GM12891 (cell line): Measurements from ENCODE around the gene POLDIP2.

Experiments used
- DNase-seq: peaks from one replicate; pipeline ENCODE4 v3.0.0; 2011; ENCODE audit warnings: low spot score; ENCODE audit not compliant: insufficient read length
- FAIRE-seq: peaks from 2 replicates; lab custom pipeline; 2011; peaks lifted over from hg19 to GRCh38; lab: Jason Lieb, UNC
- PAX5 ChIP-seq: IDR thresholded peaks from 2 replicates; pipeline ENCODE4 v1.6.1; 2011; ENCODE audit warnings: low read length, moderate library complexity, mild to moderate bottlenecking; ENCODE audit not compliant: insufficient read depth, severe bottlenecking
- POLR2A ChIP-seq: IDR thresholded peaks from 2 replicates; pipeline ENCODE4 v1.6.1; 2011; ENCODE audit warnings: low read depth, low read length, control low read depth
- POLR2AphosphoS5 ChIP-seq: IDR thresholded peaks from 2 replicates; pipeline ENCODE4 v1.6.1; 2011; ENCODE audit warnings: low read depth, low read length, control low read depth
- POU2F2 ChIP-seq: IDR thresholded peaks from 2 replicates; pipeline ENCODE4 v1.6.1; 2011; ENCODE audit warnings: low read depth, mild to moderate bottlenecking, control low read depth, low read length, moderate library complexity
- SPI1 ChIP-seq: IDR thresholded peaks from 2 replicates; pipeline ENCODE4 v1.6.1; 2011; ENCODE audit warnings: low read depth, low read length, control low read depth
- TAF1 ChIP-seq: IDR thresholded peaks from 2 replicates; pipeline ENCODE4 v1.6.1; 2011; ENCODE audit warnings: low read depth, low read length, control low read depth

The POLDIP2 gene

DNA sequence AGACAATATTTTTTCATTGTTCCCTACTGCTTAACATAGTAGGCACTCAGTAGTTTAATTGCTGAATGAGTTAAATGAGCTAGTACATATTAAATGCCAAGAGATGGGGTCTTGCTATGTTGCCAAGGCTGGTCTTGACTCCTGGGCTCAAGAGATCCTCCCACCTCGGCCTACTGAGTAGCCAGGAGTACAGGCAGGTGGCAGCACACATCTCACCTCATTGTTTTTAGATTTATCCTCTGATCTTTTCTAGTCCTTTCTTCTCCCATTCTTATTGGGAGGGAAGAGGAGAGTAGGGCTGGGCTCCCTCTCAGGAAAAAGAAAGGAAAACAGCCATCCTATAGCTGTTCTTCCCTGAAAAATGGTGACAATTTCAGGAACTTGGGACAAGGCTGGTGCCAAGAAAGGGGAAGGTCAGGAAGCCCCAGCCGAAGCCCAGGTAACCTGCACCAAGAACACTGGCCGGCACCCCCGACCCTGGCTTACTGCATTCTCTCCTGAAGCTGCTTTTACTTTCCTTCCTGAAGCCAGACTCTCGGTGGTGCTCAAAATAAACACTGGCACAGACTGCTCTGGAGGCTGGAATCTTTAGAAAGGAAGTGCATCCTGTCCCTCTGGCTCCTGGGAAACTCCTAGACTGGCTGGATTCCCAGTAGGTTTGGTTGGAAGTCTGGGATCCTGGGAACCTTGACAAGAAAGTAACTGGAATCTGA lies 19.1 kb downstream of the POLDIP2 start:
- FAIRE-seq (no peak), DNase-seq (no peak)
- TF ChIP-seq TAF1: no peak
- no peak for TF ChIP-seq POLR2AphosphoS5
- TF ChIP-seq SPI1: no peak
- no peak for TF ChIP-seq POU2F2
- TF ChIP-seq PAX5: no peak
- TF ChIP-seq POLR2A: no peak

DNA sequence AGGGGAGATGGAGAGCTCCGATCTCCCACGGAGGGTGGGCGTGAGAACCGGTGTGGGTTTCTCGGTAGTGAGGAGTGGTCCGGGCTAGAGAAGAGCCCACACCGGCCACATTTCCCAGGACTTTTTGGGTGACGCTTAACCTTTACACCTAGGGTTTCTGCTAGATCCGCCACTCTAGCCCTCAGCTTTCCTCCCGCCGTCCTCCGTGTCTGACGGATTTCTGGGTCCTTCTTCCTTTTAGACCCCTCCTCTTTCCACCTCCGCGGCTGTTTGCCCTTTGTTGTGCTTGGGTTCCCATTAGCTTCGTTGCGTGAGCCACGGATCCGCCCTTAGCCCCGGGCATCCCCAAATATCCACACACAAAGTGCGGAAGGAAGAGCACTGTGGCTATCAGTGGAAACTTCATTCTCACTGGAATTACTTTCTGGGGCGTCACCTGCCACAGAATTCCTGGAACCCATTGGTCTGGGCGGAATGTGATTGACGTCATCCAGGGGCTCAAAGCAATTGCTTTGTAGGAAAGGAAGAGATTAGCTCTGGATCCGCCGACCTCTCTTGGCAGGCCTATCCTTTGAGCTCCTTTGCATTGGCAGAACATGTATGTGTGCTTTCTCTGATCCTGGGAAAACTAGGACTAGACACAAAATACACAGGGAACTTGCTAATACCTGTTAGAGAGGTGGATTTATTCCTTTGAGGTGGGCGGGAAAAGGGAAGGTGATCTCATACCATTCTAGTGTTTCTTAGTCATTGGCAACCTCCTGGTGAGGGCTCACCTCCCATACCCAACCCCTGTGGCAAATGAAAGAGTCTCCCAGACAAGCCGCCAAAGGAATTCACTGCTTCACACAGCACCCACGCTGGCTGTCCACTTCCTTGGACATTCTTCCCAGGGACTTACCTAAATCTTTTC lies 21.1 kb downstream of the POLDIP2 start:
- no peak for FAIRE-seq
- TF ChIP-seq SPI1 (no peak), POU2F2 (no peak), TAF1 (no peak), POLR2A (no peak), PAX5 (no peak), POLR2AphosphoS5 (no peak)
- no peak for DNase-seq

DNA sequence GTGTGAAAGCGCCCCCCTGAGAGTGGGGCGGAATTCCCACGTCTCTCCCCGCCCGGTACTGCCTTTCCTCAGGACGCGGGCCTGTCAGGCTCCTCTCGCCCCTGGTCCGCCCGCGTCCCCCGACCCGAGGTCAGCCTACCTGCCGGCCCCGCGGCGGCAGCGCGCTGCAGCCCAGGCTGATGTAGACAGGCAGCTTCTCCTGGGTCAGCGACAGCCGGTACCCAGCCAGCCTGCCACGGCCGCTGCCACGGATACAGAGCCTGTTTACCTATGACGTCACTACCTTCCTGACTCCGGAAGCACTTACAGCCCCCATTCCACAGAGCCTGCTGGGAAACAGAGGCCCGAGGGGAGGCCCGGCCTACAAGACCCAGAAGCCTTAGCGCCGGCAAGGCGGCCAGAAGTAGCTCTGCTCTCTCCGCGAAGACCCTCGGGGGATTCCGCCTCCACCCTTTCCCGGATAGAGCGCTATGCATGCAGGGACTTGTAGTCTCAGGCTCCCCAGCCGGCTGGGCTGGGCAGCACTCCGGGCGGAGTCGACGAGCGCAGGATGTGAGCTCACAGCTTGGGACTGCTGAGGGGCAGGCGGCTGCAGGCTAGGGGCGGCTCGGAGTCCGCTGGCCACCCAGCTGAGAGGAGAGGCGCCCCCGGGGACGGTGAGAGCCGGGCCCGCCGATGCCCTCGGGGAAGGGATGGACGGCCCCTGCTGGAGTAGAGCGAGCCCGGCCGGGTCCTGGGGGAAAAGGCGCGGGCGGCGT lies 21.9 kb downstream of the POLDIP2 start, which contains the start of the genes IFT20 and TNFAIP1:
Gene IFT20 (minus strand): TSS at position 272 of the 758 bp plus-strand sequence. CDS start 3,487 bp downstream, outside the sequence.
Gene TNFAIP1 (plus strand): TSS at position 561 of the 758 bp plus-strand sequence. CDS start 3,761 bp downstream, outside the sequence.
- FAIRE-seq (peak; percentile 98), DNase-seq (peak; percentile 98)
- 0 out of 2 replicates have a peak, but pooled peaks have one; percentile 45 for TF ChIP-seq POLR2AphosphoS5
- no peak for TF ChIP-seq PAX5
- peak; percentile 80; the same call in 1 of the 2 replicates for TF ChIP-seq POU2F2

DNA sequence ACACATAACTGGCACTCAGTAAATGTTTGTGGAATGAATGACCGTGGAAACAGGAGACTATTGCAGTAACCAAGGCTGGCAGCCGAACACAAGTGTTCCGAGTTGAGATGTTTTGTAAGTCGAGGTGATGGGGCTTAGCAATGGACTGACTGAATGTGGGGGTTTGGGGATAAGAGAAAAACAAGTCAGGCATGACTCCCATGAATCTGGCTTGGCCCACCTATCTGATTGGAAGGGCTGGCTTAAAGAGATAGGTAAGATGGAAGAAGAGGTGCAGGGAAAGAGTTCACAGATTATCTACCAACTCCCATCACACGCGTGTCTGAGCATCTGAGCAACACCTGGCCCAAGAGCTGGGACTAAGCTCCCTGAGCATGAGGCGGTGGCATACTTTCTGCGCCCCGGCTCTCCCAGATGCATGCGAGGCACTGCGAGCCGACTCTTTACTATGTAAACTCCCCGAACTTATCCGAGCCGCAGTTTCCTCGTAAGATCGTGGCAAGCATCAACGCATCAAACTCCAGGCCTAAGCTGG lies 22.6 kb downstream of the POLDIP2 start:
- no peak for FAIRE-seq
- DNase-seq: no peak
- TF ChIP-seq TAF1 (no peak), POLR2AphosphoS5 (no peak), POU2F2 (no peak), PAX5 (no peak), SPI1 (no peak), POLR2A (no peak)

DNA sequence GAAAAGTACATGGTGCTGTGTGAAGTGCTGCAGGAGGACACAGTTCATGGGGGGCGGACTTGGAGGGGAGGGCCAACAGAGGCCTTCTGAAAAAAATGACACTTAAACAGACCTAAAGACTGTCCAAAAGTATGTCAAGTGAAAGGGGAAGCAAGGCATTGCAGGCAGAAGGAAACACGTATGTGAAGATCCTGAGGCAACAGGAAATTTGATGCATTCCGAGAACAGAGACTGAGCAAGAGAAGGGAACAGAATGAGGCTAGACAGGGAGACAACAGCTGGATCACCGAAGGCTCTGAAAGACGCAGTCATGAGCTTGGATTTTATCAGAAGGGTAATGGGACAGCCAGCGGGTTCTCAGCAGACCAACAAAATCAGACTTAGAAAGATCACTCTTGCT lies 23.2 kb downstream of the POLDIP2 start:
- TF ChIP-seq POLR2AphosphoS5: no peak
- TF ChIP-seq POLR2A: no peak
- no peak for TF ChIP-seq POU2F2
- TF ChIP-seq SPI1: no peak
- no peak for TF ChIP-seq TAF1
- TF ChIP-seq PAX5: no peak
- DNase-seq: no peak
- no peak for FAIRE-seq

DNA sequence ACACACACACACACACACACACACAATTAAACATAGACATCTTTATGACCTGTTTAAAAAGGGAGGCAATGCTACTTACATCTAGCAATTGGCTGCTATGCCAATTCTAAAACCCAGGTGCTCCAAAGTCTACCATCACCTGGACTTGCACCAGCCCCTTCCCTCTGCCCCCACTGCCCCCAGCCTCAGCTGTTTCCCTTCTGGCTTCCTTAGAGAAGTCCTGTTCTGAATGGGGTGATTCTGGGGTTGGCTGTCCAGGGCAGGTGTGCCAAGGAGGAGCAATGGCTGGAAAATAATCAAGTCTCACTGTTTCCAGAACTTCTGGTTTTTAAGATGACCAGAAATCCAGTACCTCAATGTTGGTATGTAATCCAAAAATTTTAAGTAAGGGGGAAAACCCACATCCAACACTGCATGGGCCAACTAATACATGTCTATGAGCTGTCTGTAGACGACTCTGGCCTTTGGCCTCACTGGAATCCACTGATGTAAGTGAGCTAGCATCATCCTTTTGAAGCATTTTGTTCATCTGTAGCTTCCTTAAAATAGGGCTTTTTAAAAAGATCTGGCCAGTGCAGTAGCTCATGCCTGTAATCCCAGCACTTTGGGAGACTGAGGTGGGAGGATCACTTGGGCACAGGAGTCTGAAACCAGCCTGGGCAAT lies 24.1 kb downstream of the POLDIP2 start:
- TF ChIP-seq POLR2A (no peak), POU2F2 (no peak), SPI1 (no peak), PAX5 (no peak), TAF1 (no peak), POLR2AphosphoS5 (no peak)
- DNase-seq (no peak), FAIRE-seq (no peak)

DNA sequence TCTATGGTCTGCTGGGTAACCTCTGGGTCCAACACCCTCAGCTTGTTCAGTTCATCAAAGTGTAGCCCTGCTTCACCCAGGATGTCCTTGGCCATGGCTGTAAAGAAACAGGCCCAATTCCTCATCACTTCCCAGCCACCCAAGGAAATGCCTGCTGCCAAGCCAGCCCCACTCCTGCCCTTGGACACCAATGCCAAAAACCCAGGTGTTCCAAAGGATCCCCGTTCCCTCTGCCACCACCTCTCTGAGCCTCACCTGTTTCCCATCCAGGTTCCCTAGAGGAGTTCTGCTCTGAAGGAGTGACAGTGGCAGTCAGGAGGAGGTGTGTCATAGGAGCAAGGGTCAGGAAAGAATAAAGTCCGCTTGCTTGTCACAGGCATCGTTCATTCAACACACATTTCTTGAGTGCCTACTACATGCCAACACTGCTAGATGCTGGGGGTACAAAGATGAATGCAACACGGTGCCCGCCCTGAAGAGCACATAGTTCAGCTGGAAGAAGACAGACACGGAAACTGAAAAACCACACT lies 25.4 kb downstream of the POLDIP2 start:
- DNase-seq: no peak
- no peak for FAIRE-seq

DNA sequence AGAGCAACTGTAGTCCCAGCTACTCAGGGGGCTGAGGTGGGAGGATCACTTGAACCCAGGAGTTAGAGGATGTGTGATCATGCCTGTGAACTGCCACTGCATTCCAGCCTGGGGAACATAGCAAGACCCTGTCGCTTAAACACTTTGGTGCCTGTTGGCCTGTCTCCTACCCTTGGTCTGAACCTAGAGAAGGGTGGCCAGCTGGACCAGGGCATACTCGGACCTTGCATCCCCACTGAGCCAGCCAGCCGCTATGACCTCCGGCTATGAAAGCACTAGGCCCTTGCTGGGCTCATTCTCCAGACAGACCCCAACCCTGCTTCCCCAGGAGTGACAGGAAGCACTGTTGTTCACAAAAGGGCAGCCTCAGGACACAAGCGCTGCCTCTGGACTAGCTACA lies 26.7 kb downstream of the POLDIP2 start:
- DNase-seq (no peak), FAIRE-seq (no peak)
- TF ChIP-seq POU2F2 (no peak), PAX5 (no peak), SPI1 (no peak), POLR2A (no peak), TAF1 (no peak), POLR2AphosphoS5 (no peak)

More for the DNA sequence above, 25.4 kb downstream of the POLDIP2 start:
- TF ChIP-seq TAF1: no peak
- TF ChIP-seq SPI1: no peak
- no peak for TF ChIP-seq POLR2A
- TF ChIP-seq POU2F2: no peak
- TF ChIP-seq PAX5: no peak
- TF ChIP-seq POLR2AphosphoS5: no peak
